NCI-H2227 treated with DMSO at 0.1 percent for 48 hours (cell line): Measurements from ENCODE around the gene TRAF1.

Experiments used
- DNase-seq: peaks from one replicate; lab custom pipeline; 2025; lab: John Stamatoyannopoulos, UW

Gene TRAF1

GRCh38 chr9:120923620-120924328, 2.8 kb downstream of the TRAF1 start:
- no peak for DNase-seq

DNA sequence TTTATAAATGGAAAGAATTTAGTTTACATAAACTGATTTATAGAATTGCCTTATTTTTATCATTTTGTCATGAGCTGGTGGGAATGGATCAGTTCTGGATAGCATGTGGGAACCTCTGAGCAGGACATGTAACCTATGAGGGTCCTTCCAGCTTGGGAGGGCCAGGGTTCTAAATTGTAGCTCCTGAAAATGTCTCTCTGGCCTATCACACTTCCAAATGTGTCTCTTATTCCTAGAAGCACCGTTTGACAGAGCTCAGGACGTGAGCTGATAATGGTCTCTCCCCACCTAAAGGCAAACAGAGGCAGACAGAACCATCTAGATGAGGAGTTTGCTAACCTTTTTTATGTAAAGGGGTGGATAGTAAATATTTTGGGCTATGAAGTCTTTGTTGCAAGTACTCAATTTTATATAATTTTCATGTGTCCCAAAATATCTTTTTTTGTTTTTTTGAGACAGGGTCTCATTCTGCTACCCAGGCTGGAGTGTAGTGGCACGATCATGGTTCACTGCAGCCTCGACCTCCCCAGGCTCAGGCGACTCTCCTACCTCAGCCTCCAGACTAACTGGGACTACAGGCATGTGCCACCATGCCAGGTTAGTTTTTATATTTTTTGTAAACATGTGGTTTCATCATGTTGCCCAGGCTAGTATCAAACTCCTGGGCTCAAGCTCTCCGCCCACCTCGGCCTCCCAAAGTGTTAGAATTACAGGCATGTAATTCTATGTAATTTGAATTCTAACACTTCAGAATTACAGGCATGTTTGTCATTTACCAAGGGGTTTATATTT, 4.0 kb downstream of the TRAF1 start:
- no peak for DNase-seq

DNA sequence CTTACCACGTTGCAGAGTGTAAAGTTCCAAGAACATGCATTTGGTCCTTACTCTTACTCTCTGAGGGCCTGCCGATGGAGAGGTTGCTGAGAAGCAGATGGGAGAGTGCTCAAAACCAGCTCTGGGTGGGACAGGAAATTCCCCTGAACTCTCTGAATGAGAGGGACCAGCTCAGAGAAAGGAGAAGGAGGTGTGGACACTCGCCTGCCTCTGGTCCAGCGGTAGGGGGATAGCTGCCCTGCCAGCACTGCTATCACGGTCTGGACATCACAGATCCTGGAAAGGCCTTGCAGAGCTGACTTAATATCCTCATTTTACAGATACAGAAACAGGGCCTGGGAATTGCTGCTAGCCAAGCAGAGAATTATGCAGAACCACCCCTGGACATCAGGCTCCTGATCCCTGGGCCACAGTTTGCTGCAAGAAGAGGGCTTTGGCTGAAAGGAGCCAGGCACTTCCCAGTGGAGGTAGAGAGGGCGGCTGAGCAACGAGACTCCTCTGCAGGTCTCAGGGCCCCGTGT, 4.9 kb downstream of the TRAF1 start:
- no peak for DNase-seq

- DNase-seq, result no peak
These were observed 5.8 kb downstream of the TRAF1 start for GRCh38 chr9:120920806-120921178.

GRCh38 chr9:120919843-120920805, 6.5 kb downstream of the TRAF1 start:
- DNase-seq, result no peak

DNA sequence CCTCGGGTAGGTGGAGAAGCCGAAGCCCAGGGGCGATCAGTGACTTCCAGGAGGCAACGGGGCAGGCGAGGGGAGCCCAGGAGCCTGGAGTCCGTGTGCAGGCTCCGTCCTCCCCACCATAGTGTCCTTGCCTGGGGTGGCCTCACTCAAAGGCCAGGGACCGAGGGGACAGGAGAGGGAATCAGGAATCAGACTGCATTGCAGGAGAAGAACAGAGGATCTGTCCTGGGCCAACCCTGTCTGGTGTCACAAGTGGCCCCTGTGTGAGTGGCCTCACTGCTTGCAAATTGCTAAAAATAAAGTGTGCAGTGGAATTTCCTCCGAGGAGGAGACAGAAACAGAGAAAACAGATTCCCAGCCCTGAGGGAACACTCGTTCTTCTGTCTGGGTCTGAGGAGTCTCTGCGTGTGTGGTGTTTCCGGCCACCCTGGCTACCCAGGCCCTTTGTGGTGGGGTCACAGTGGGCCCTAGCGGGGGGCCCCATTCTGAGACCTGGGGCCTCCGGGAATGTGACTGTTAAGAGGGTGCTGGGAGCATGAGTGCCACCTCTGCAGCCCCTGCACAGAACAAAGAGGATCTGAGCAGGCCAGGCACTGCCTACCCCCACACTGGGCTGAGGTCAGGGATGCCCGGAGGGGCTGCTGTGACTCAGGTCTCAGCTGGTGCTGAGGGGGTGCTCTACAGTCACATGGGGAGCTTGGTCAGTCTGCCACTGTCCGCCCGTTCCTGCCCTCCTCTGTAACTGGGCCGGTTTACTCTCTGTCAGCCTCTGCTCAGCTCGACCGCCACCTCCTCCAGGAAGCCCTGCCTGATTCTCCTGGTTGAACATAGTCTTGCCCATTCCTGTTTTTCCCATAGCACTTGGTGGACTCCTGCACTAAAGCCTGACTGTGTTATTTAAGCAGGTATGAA, 7.4 kb downstream of the TRAF1 start:
- DNase-seq, result no peak

DNA sequence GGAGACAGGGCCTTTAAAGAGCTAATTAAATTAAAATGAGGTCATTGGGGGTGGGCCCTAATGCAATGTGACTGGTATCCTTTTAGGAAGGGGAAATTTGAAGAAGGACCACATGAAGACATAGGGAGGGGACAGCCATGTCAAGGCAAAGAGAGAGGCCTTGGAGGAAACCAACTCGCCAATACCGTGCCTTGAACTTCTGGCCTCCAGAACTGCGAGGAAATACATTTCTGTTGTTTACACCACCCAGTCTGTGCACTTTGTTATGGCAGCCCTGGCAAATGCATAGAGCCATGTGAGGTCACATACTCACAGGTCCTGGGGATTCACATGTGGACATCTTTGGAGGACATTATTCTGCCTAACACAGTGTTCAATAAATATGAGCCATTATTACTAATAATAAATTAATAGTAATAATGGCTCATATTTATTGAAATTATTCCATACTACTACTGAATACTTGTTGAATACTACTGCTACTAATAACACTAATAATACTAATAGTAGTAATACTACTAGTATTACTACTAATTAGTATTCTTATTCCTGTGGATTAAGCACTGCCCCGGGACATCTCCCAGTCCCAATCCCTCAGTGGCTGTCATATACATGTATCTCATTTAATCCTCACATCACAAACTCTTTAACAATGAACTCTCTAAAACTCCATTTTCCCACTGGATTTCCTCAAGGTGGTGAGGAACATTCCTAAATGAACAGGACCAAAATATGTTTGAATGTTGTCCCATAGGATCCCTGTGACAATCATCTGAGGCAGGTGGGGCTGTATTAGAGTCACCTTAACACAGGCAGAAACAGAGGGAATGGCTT, 8.4 kb downstream of the TRAF1 start:
- DNase-seq, result no peak

GRCh38 chr9:120916991-120917880, 9.4 kb downstream of the TRAF1 start:
- DNase-seq, result no peak

DNA sequence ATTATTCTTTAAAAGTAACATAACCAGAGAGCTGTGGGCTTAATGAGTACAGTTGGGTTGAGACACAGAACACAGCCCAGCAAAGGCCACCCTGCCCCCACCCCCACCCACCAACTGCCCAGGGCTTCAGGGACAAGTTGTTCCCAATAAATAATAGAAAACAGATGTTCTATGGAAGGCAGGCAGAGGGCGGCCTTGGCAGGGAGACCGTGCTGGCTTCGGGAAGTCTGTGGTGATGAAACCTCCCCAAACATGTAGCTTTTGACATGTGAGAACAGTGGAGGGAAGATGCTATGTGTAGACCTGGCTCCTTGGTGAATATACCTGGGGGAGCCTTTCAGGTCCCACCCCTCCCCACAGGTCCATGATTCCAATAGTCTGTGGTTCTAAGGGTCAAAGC, 10.0 kb downstream of the TRAF1 start:
- DNase-seq, result no peak

GRCh38 chr9:120915854-120916470, 10.6 kb downstream of the TRAF1 start:
- no peak for DNase-seq

- no peak for DNase-seq
These were observed 11.6 kb downstream of the TRAF1 start for GRCh38 chr9:120914953-120915352.

- DNase-seq, result no peak
These were observed 12.2 kb downstream of the TRAF1 start for GRCh38 chr9:120914396-120914795.

GRCh38 chr9:120913647-120914264, 12.8 kb downstream of the TRAF1 start:
- DNase-seq, result no peak

DNA sequence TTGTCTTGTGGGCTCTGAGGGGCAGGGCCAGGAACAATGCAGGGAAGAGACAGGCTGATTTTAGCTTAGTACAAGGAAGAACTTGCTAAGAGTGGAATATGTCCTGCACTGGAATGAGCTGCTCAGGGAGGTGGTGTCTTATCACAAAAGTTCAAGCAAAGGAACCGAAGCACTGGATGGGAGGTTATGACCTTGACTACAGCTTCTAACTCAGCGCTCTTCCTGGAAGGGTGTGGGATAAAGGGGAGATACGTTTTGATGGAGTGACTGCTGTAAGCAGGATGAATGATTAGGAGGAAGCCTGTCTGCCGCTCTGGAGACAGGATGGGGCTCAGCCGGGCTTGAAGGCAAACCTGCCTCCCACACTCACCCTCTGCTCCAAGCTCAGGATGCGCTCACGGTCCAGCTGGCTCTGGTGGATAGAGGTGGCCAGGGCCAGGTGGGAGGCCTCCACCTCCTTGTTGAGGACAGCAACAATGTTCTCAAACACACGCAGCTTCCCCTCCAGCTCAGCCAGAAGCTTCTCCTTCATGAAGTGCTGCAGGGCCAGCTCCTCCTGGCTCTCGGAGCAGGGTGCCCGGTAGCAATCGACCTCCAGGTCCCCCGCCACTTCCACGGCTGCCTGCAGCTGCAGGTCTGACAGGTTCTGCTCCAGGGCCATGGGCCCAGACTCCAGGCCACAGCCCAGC, 13.5 kb downstream of the TRAF1 start:
- no peak for DNase-seq

GRCh38 chr9:120911295-120911837, 15.2 kb downstream of the TRAF1 start:
- DNase-seq, result no peak

GRCh38 chr9:120910643-120911042, 16.0 kb downstream of the TRAF1 start:
- no peak for DNase-seq

DNA sequence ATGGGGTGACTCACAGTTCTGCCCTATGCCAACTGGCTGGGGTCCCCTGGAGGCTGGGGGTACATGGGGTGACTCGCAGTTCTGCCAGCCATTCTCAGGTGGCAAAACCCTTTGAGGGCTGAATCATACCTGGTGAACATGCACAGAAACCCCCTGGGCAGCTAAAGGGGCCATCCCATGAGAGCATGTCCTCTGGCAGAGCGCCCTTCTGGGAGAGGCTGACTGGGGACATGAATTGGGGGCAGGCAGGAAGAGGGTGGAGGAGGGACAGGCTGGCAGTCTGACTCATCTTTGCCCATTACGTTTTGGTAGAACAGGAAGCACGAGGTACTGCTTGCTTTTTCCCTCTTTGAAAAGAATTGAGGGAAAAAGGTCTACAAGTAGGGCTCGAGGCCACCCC, 16.7 kb downstream of the TRAF1 start:
- no peak for DNase-seq
